ENCODE data around the gene EMB. TPM values are rescaled to one million over a fixed set of nuclear protein-coding genes. Genes with fewer than 3 reads are reported as not detected.
"Not testable (repeated sequence)": the region's sequence is repeated elsewhere in the genome, so short reads cannot be mapped to it uniquely, and the experiment has no call there.

Gene EMB, protein sequence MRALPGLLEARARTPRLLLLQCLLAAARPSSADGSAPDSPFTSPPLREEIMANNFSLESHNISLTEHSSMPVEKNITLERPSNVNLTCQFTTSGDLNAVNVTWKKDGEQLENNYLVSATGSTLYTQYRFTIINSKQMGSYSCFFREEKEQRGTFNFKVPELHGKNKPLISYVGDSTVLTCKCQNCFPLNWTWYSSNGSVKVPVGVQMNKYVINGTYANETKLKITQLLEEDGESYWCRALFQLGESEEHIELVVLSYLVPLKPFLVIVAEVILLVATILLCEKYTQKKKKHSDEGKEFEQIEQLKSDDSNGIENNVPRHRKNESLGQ
- total RNA-seq (100 to 1,000 TPM; 148 to 210 (median 176) TPM), total RNA-seq (137 to 572 (median 305) reads per million in 29 experiments)
- total RNA-seq (2013): 376 TPM

DNA sequence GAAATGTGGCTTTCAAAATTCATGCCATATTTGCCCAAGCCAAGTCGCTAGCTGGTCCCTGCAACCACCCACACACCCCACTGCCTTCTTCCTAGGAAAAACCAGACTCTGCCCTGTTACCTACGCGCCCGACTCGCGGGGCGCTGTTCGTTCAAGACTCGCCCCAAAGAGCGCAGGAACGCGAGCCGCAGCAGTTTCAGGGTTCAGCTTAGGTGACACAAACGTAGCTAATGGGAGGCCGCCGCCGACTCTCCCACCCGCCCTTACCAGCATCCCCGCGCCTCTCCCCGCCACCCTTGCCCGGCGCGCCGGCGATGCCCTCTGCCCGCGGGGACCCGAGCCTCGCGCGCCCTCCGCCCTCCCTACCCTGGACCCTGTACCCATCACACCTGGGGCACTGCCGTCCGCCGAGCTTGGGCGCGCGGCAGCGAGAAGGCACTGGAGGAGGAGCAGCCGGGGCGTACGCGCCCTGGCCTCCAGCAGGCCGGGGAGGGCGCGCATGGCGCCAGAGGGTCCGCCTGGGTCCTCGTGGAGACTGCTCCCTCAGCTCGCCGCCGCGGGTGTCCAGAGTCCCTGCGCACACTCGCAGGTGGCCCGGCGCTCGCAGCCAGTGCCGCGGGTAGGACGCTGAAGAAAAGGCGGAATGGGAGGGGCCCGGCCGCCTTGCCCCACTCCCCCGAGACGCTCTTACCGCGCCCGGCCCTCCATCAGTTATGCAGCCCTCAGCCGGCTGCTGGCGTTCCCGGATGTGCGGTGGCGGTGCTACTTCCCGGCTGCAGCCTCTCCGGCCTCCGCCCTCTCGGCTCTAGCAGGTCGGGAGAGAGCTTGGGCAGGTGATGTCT is at the start of gene EMB:
Gene EMB, minus strand, starts transcription at position 638 of the 842 bp plus-strand sequence. Its CDS starts 137 bp downstream, at position 501.
- Histone ChIP-seq H3K36me3 (ENCODE audit: control insufficient read depth in 2 of 2, extremely low read depth in 1 of 2, insufficient read depth in 1 of 2, low read length in 1 of 2) (no peaks in the 10 kb centered on the region), H3K27me3 (replicated peaks in 1 of 2; ENCODE audit: control insufficient read depth in 2 of 2, extremely low read depth in 1 of 2, insufficient read depth in 2 of 2, low read length in 1 of 2) (no peaks in the 10 kb centered on the region), H3K4me1 (ENCODE audit: control insufficient read depth in 1 of 2, extremely low read depth in 1 of 2, insufficient read depth in 2 of 2, low read length in 2 of 2) (peaks cover 27 to 34% of the 10 kb centered on the region in 2 experiments), H3K9me3 (no peaks in the 10 kb centered on the region), H3K27ac (ENCODE audit: low read length) (peak within 1 kb of the TSS; percentile 97), H3K4me3 (ENCODE audit: control insufficient read depth in 1 of 2, extremely low read depth in 1 of 2, low read length in 1 of 2) (peak within 1 kb of the TSS; percentile 75 to 88)
- peak; percentile 77 to 80 (median 78) for ATAC-seq (replicated peaks in 1 of 4)
- WGBS (ENCODE audit: insufficient coverage): under 1% methylated on average over 78 of the region's 80 CpGs
- Mint-ChIP-seq H3K27ac (peak within 1 kb of the TSS; percentile 97 to 99), H3K9me3 (no peaks in the 10 kb centered on the region), H3K27me3 (no peaks in the 10 kb centered on the region), H3K4me3 (peak within 1 kb of the TSS; percentile 94 to 96 (median 96)), H3K36me3 (peaks cover 6% of the 10 kb centered on the region), H3K4me1 (peaks cover 77 to 81% (median 78%) of the 10 kb centered on the region in 3 donors)
- ChIA-PET CTCF (interaction anchor here (0.6 to 2.1 kb wide), 14 partner anchors 10 to 364 kb away, joined by 3 to 10 read pairs (median 4); no protein-coding TSS in a partner anchor), POLR2A (interaction anchor here (0.7 to 1.6 kb wide), 9 partner anchors 10 to 392 kb away, joined by 3 to 15 read pairs (median 4); no protein-coding TSS in a partner anchor)
- DNase-seq: peak; percentile 72 to 88 (median 78)

GRCh38 chr5:50489491-50489890 is 48.4 kb upstream of the EMB start:
- H3K4me1 ChIP-seq (ENCODE audit: control insufficient read depth in 1 of 2, extremely low read depth in 1 of 2, insufficient read depth in 2 of 2, low read length in 2 of 2); H3K36me3 ChIP-seq (ENCODE audit: control insufficient read depth in 2 of 2, extremely low read depth in 1 of 2, insufficient read depth in 1 of 2, low read length in 1 of 2); H3K27ac ChIP-seq (ENCODE audit: low read length); POLR2A ChIA-PET; H3K27me3 Mint-ChIP-seq; CTCF ChIA-PET; H3K4me3 ChIP-seq (ENCODE audit: control insufficient read depth in 1 of 2, extremely low read depth in 1 of 2, low read length in 1 of 2); H3K9me3 ChIP-seq; H3K27me3 ChIP-seq (replicated peaks in 1 of 2; ENCODE audit: control insufficient read depth in 2 of 2, extremely low read depth in 1 of 2, insufficient read depth in 2 of 2, low read length in 1 of 2): not testable (repeated sequence)
- Mint-ChIP-seq H3K4me3 (peak overlapping the region; percentile 9 to 43 (median 9)), H3K36me3 (peaks cover 17% of the 10 kb centered on the region), H3K27ac (peak overlapping the region; percentile 71 to 90), H3K4me1 (peaks cover 25 to 36% (median 35%) of the 10 kb centered on the region in 3 donors), H3K9me3 (peaks cover 6 to 22% (median 11%) of the 10 kb centered on the region in 3 donors)
- WGBS (ENCODE audit: insufficient coverage): 80% methylated on average over 1 of the region's 10 CpGs
- ATAC-seq (replicated peaks in 1 of 4) (peak in 1 of 4 experiments; percentile 65), DNase-seq (peak in 32 of 35 experiments; percentile 2 to 84 (median 43))

DNA sequence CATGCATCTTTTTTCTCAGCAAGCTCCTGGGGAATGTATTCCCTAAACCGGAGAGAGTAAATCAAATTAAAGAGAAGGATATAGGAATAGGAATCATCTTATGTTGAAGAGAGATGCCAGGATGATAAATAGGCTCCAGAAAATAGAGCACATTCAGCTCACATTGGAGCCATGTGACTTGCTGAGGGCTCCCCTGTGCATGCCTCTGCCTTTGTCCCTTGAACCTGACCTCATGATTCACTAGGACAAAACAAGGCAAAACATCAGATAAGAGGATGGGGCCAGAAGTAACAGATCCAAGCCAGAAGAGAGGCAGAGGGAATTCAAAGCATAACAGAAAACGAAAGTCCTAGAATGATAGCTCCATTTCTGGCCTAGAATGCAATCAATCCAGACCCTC is 37.7 kb upstream of the EMB start:
- H3K36me3 Mint-ChIP-seq; POLR2A ChIA-PET; CTCF ChIA-PET; H3K36me3 ChIP-seq (ENCODE audit: control insufficient read depth in 2 of 2, extremely low read depth in 1 of 2, insufficient read depth in 1 of 2, low read length in 1 of 2); H3K27me3 ChIP-seq (replicated peaks in 1 of 2; ENCODE audit: control insufficient read depth in 2 of 2, extremely low read depth in 1 of 2, insufficient read depth in 2 of 2, low read length in 1 of 2); ATAC-seq (replicated peaks in 1 of 4); DNase-seq; H3K27ac ChIP-seq (ENCODE audit: low read length); H3K9me3 ChIP-seq; H3K27ac Mint-ChIP-seq; H3K4me1 ChIP-seq (ENCODE audit: control insufficient read depth in 1 of 2, extremely low read depth in 1 of 2, insufficient read depth in 2 of 2, low read length in 2 of 2); H3K4me3 Mint-ChIP-seq; H3K27me3 Mint-ChIP-seq; H3K4me3 ChIP-seq (ENCODE audit: control insufficient read depth in 1 of 2, extremely low read depth in 1 of 2, low read length in 1 of 2): not testable (repeated sequence)
- WGBS (ENCODE audit: insufficient coverage): no CpG with 5 or more reads among the region's 2 CpGs
- Mint-ChIP-seq H3K4me1 (peaks cover 11 to 21% (median 17%) of the 10 kb centered on the region in 3 donors), H3K9me3 (peaks cover 4 to 11% (median 7%) of the 10 kb centered on the region in 3 donors)

DNA sequence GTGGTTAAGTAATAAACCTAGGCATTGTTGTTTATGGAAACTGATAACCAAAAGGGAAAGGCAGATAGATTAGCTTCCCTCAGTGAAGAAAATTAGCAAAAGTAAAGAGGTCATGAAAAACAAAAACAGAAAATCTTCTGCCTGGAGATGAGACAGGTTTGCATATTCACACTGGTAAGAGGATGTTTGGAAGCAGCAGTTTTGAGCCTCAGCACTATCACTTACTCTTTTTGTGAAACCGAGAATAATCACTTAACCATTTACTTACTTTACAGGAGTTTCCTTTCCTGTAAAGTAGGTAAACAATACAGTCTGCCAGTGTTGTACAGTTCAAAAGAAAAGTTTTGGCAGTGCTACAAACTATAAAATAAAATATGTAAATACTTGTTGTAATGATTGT is 35.5 kb upstream of the EMB start:
- no CpG with 5 or more reads among the region's 1 CpG for WGBS (ENCODE audit: insufficient coverage)
- DNase-seq (no peak), ATAC-seq (replicated peaks in 1 of 4) (no peak)
- peaks cover 0 to 3% of the 10 kb centered on the region in 2 experiments for H3K27me3 ChIP-seq (replicated peaks in 1 of 2; ENCODE audit: control insufficient read depth in 2 of 2, extremely low read depth in 1 of 2, insufficient read depth in 2 of 2, low read length in 1 of 2)
- H3K27ac Mint-ChIP-seq: no peak overlapping the region
- peaks cover 6% of the 10 kb centered on the region for H3K36me3 Mint-ChIP-seq
- no peaks in the 10 kb centered on the region for H3K27me3 Mint-ChIP-seq
- peaks cover 11 to 21% (median 17%) of the 10 kb centered on the region in 3 donors for H3K4me1 Mint-ChIP-seq
- H3K27ac ChIP-seq (ENCODE audit: low read length): no peak overlapping the region
- H3K9me3 ChIP-seq: no peaks in the 10 kb centered on the region
- ChIA-PET CTCF (no interaction called here), POLR2A (no interaction called here)
- no peak overlapping the region for H3K4me3 ChIP-seq (ENCODE audit: control insufficient read depth in 1 of 2, extremely low read depth in 1 of 2, low read length in 1 of 2)
- peaks cover 4 to 7% (median 4%) of the 10 kb centered on the region in 3 donors for H3K9me3 Mint-ChIP-seq
- H3K4me3 Mint-ChIP-seq: no peak overlapping the region
- H3K36me3 ChIP-seq (ENCODE audit: control insufficient read depth in 2 of 2, extremely low read depth in 1 of 2, insufficient read depth in 1 of 2, low read length in 1 of 2): no peaks in the 10 kb centered on the region
- H3K4me1 ChIP-seq (ENCODE audit: control insufficient read depth in 1 of 2, extremely low read depth in 1 of 2, insufficient read depth in 2 of 2, low read length in 2 of 2): no peaks in the 10 kb centered on the region

- H3K36me3 ChIP-seq (ENCODE audit: control insufficient read depth in 2 of 2, extremely low read depth in 1 of 2, insufficient read depth in 1 of 2, low read length in 1 of 2); POLR2A ChIA-PET: not testable (repeated sequence)
These were observed 23.9 kb upstream of the EMB start for GRCh38 chr5:50465015-50465414.

GRCh38 chr5:50463726-50464125 is 22.6 kb upstream of the EMB start:
- Mint-ChIP-seq H3K27me3 (no peaks in the 10 kb centered on the region), H3K27ac (no peak overlapping the region), H3K36me3 (no peaks in the 10 kb centered on the region), H3K4me3 (no peak overlapping the region), H3K9me3 (peaks cover 4 to 12% (median 11%) of the 10 kb centered on the region in 3 donors), H3K4me1 (peaks cover 8 to 17% (median 10%) of the 10 kb centered on the region in 3 donors)
- 100% methylated on average over 1 of the region's 1 CpG for WGBS (ENCODE audit: insufficient coverage)
- Histone ChIP-seq H3K9me3 (no peaks in the 10 kb centered on the region), H3K4me1 (ENCODE audit: control insufficient read depth in 1 of 2, extremely low read depth in 1 of 2, insufficient read depth in 2 of 2, low read length in 2 of 2) (peaks cover 0 to 1% of the 10 kb centered on the region in 2 experiments), H3K36me3 (ENCODE audit: control insufficient read depth in 2 of 2, extremely low read depth in 1 of 2, insufficient read depth in 1 of 2, low read length in 1 of 2) (no peaks in the 10 kb centered on the region), H3K4me3 (ENCODE audit: control insufficient read depth in 1 of 2, extremely low read depth in 1 of 2, low read length in 1 of 2) (no peak overlapping the region), H3K27ac (ENCODE audit: low read length) (no peak overlapping the region), H3K27me3 (replicated peaks in 1 of 2; ENCODE audit: control insufficient read depth in 2 of 2, extremely low read depth in 1 of 2, insufficient read depth in 2 of 2, low read length in 1 of 2) (no peaks in the 10 kb centered on the region)
- POLR2A ChIA-PET: no interaction called here
- no peak for ATAC-seq (replicated peaks in 1 of 4)
- DNase-seq: no peak
- CTCF ChIA-PET: no interaction called here

More at GRCh38 chr5:50465015-50465414, 23.9 kb upstream of the EMB start:
- DNase-seq; CTCF ChIA-PET; H3K4me1 ChIP-seq (ENCODE audit: control insufficient read depth in 1 of 2, extremely low read depth in 1 of 2, insufficient read depth in 2 of 2, low read length in 2 of 2); H3K4me3 ChIP-seq (ENCODE audit: control insufficient read depth in 1 of 2, extremely low read depth in 1 of 2, low read length in 1 of 2); H3K27ac Mint-ChIP-seq; H3K36me3 Mint-ChIP-seq; H3K27me3 Mint-ChIP-seq; H3K4me3 Mint-ChIP-seq; ATAC-seq (replicated peaks in 1 of 4); H3K9me3 ChIP-seq; H3K27me3 ChIP-seq (replicated peaks in 1 of 2; ENCODE audit: control insufficient read depth in 2 of 2, extremely low read depth in 1 of 2, insufficient read depth in 2 of 2, low read length in 1 of 2); H3K27ac ChIP-seq (ENCODE audit: low read length): not testable (repeated sequence)
- Mint-ChIP-seq H3K9me3 (peaks cover 5 to 13% (median 6%) of the 10 kb centered on the region in 3 donors), H3K4me1 (peaks cover 0 to 14% (median 0%) of the 10 kb centered on the region in 3 donors)
- 97% methylated on average over 18 of the region's 23 CpGs for WGBS (ENCODE audit: insufficient coverage)

All from T-cell (primary cell).